Inflammatory macrophage treated with lipopolysaccharide for 4 hours (primary cell): Measurements from ENCODE around the gene RAET1E.
"Not testable (repeated sequence)": the region's sequence is repeated elsewhere in the genome, so short reads cannot be mapped to it uniquely, and the experiment has no call there.

Experiments used
- DNase-seq: peaks from one replicate; pipeline ENCODE4 v3.0.0-alpha.2; 2020

RAET1E gene

GRCh38 chr6:149897855-149898744 is at the start of gene RAET1E:
TSS of gene RAET1E (minus strand) at chr6:149898113. CDS start at chr6:149890901, 7,212 bp downstream.
- DNase-seq: no peak

- not testable (repeated sequence) for DNase-seq
Measured at GRCh38 chr6:149947533-149947932, 49.6 kb upstream of the RAET1E start.

- DNase-seq: not testable (repeated sequence)
Measured at GRCh38 chr6:149946631-149947030, 48.7 kb upstream of the RAET1E start.

GRCh38 chr6:149945276-149945675 is 47.4 kb upstream of the RAET1E start:
- DNase-seq: not testable (repeated sequence)

GRCh38 chr6:149943321-149943720 is 45.4 kb upstream of the RAET1E start:
- not testable (repeated sequence) for DNase-seq

- no peak for DNase-seq
Measured at GRCh38 chr6:149942461-149942829, 44.5 kb upstream of the RAET1E start.

GRCh38 chr6:149941583-149942460 is 43.9 kb upstream of the RAET1E start, which contains the start of gene ULBP2:
TSS of gene ULBP2 (plus strand) at chr6:149942014. CDS start at chr6:149942073, 59 bp downstream.
- DNase-seq: peak; percentile 89

- DNase-seq: no peak
Measured at GRCh38 chr6:149940672-149940982, 42.7 kb upstream of the RAET1E start.

- no peak for DNase-seq
Measured at GRCh38 chr6:149939909-149940671, 42.2 kb upstream of the RAET1E start.

- DNase-seq: no peak
Measured at GRCh38 chr6:149939356-149939648, 41.4 kb upstream of the RAET1E start.

GRCh38 chr6:149938571-149939355 is 40.9 kb upstream of the RAET1E start:
- peak; percentile 31 for DNase-seq

- not testable (repeated sequence) for DNase-seq
Measured at GRCh38 chr6:149938013-149938570, 40.2 kb upstream of the RAET1E start.

GRCh38 chr6:149936743-149937142 is 38.8 kb upstream of the RAET1E start:
- DNase-seq: no peak

GRCh38 chr6:149935668-149936067 is 37.8 kb upstream of the RAET1E start:
- no peak for DNase-seq

GRCh38 chr6:149935246-149935645 is 37.3 kb upstream of the RAET1E start:
- no peak for DNase-seq

GRCh38 chr6:149934249-149935156 is 36.6 kb upstream of the RAET1E start:
- DNase-seq: peak; percentile 82

GRCh38 chr6:149933461-149933860 is 35.5 kb upstream of the RAET1E start:
- no peak for DNase-seq

- DNase-seq: no peak
Measured at GRCh38 chr6:149933036-149933435, 35.1 kb upstream of the RAET1E start.

- DNase-seq: no peak
Measured at GRCh38 chr6:149931501-149931900, 33.6 kb upstream of the RAET1E start.

- DNase-seq: no peak
Measured at GRCh38 chr6:149929422-149929821, 31.5 kb upstream of the RAET1E start.

- DNase-seq: not testable (repeated sequence)
Measured at GRCh38 chr6:149927025-149927424, 29.1 kb upstream of the RAET1E start.
